GM21360 (cell line): ENCODE results near the gene MOV10L1.

ENCODE experiments used
- ATAC-seq: cut with Tn5 transposase; IDR thresholded peaks from one replicate; pipeline ENCODE4 v1.9.1; 2021; ENCODE audit warnings: mild to moderate bottlenecking, moderate library complexity; ENCODE audit not compliant: unreplicated experiment

The MOV10L1 gene

DNA sequence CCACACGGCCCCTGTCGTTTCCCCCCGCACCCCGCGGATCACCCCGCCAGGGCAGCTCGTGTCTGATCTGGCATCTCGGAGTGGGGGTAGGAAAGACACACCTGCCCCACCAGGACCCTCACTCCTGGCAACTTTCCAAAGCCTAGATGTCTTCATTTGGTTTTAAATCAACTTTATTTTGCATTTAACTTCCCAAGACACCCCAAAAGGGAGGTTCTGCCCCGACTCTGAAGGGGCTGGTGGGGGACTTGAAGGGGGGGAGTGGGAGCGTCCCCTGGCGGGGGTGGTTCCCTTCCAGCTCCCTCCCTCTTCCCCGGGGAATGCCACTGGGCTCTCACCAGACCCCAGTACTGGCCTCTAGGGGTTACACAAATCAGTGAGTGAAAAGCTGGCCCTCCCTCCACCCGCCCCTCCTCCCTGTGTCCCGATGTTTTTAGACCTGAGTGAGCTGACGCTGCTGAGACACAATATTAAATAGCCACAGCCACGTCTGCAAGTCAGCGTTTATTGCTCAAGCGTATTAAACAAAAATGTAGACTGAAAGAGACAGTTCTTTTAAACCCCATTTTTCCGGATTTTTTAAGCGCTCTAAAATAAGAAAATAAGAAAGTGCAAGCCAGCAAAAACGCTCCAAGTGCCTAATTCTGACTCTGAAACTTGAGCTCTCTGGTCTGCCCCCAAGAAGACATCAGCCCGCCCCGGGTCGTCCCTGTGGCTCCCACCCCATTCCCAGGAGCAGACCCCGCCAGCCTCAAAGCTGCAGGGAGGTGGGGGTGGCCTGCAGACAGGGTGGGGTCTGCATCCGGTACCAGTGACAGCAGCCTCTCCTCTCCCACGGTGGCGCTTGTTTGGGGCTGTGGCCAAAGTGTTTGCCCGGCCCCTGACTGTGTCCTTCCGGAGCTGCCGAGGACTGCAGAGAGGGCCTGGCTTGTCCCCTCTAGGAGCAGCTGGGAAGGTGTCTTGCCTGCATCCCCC, 30.6 kb upstream of the MOV10L1 start:
- ATAC-seq: no peak

DNA sequence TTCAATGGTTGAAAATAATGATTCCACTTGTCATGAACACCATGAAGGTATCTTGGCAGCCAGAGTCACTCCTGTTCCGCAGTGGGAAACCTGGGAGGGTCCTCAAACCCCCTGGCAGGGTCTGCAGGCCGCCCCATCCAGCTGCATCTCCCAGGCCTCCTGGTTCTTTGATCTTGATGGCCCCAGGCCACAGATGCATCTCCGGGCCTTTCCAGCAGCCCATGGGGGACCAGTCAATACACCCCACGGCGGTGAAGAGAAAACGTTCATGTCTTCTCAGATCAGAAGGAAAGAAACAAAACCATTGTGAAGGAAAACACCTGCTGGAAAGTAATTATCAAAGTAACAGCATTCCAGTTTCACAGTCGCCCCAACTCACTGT, 29.9 kb upstream of the MOV10L1 start:
- ATAC-seq: no peak

DNA sequence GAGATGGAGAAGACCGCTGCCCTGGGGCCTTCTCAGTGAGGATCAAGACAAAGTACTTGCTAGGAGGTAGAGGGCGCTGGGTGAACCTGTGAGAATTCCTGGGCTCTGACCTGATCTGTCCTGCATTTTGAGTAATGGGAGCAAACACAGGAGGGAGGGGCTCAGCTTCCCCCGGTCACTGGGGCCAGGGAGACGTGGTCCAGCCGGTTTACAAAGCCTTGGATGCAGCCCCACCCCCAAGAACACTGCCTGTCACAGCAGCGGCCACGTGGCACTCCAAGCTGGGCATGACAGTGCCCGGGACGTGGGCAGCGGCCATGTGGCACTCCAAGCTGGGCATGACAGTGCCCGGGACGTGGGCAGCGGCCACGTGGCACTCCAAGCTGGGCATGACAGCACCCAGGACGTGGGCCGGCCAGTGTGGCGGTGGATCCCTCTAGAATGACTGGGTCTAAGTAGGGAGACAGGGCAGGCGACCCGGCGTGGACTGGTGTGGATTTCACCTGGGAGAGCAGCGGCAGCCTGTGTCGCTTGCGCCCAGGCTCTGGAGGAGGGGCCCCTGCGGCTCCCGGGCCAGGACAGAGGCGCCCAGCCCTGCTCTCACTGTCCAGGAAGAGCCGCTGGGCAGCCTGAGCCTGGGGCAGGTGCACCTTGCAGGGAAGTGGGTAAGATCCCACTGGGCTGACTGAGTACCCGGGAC, 29.2 kb upstream of the MOV10L1 start:
- no peak for ATAC-seq

DNA sequence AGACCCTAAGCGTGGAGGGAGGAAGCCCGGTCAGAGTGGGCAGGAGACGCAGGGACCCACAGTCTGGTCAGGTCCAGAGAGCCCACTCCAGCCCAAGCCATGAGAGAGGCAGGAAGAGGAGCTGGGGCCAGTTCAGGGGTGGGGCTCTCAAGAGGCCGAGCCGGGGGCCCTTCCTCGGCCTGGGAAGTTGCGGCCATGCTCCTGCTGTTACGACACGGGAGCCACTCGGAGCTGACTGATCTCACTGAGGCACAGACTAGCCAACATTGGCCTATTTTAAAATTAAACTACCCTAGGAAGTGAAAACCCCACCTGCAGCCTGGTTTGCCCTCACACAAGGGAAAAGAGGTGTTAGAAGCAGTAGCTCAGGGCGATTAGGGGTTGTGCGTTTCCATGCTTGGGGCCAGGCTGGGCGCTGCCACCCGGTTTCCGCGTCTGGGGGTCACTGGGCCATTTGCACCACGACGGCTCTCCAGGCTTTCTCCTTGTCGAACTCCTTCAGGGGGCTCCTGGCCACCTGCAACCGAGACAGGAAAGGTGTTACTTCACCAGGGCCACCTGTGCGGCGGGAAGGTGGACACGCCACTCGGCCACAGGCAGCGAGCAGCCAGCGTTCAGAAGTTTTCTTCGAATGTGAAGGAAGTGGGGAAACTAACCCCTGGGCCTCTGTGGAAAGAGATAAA, 28.5 kb upstream of the MOV10L1 start:
- ATAC-seq: no peak

DNA sequence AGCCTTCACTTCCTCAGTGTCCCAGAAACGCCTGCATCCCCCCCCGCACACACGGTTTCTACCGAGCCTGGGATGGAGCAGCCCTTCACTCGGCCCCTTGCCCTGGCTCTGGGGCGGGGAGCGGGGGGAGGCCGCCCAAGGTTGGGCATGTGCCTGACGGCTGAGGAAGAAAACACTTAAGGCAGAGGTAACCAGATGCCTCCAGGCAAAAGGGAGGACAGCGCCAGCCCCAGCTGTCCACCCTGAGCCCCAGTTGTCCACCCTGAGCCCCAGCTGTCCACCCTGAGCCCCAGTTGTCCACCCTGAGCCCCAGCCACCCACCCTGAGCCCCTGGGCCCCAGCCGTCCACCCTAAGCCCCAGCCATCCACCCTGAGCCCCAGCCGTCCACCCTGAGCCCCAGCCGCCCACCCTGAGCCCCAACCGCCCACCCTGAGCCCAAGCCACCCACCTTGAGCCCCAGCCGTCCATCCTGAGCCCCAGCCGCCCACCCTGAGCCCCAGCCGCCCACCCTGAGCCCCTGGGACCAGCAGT, 27.9 kb upstream of the MOV10L1 start:
- no peak for ATAC-seq

DNA sequence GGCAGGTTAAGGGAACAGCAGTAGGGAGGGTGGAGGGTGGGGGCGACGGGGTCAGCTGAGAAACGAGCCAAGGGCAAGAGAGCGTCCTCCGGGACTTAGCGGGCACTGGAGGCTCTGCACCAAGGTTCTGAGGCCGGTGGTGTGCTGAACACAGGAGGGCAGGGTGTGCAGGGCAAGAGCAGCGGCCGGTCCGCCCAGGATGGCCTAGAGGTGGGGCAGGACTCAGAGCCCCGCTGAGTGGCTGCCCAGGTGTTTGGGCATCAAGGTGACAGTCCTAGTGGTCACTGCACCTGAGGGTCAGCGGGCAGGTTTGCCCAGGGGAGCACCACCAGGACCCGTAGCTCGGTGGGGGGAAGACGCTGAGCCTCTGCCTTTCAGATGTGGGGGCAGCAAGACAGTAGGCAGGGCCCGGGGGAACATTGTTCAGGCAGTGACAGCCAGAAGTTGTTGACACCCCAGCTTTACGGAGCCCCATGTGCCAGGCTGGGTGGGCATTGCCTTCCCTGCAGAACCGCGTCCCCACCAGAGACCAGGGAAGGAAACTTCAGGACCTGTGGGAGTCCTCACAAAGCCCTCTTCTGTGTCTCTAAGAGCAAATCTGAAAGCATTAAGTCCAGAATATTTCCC, 27.2 kb upstream of the MOV10L1 start:
- ATAC-seq: no peak

DNA sequence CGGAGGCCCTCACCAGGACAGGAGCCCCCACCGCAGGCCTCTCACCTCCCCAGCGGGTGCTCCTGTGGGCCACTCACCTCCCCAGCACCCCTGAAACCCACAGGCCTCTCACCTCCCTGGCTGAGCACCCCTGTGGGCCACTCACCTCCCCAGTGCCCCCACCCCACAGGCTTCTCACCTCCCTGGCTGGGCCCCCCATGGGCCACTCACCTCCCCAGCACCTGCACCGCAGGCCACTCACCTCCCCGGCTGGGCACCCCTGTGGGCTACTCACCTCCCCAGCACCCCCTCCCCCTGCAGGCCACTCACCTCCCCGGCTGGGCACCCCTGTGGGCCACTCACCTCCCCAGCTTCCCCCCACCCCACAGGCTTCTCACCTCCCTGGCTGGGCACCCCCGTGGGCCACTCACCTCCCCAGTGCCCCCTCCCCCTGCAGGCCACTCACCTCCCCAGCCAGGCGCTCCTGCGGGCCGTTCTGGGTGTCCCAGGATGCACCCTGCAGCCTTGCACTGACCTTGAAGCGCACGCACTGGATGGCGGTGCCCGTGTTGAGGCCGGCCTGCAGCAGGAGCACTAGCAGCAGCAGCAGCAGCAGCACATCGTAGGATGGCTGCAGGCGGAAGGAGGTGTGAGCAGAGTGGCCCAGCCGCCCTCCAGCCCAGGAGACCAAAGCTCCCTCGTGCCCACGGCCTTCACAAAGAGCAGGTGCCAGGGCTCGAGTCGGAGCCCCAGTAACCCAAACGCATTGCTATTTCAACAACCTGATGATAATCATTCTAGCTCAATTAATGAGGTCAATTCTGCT, 26.0 kb upstream of the MOV10L1 start:
- no peak for ATAC-seq

DNA sequence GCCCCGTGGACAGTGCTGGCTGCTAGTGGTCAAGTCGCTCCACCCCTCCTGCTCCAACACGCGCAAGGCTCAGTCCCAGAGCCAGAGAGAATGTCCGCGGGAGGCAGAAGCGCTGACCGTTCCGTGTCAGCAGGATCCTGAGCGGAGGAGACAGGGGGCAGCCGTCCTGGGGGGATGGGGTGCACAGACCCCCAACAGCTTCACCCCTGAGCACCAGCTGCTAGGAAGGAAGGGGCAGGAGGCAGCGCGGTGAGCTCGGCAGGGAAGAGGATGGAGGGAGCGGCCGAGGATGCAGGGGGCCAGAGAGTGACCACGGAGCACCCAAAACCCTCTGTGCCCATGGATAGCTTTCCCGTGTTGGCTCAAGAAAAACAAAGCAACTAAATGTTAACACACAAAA, 25.4 kb upstream of the MOV10L1 start:
- no peak for ATAC-seq

DNA sequence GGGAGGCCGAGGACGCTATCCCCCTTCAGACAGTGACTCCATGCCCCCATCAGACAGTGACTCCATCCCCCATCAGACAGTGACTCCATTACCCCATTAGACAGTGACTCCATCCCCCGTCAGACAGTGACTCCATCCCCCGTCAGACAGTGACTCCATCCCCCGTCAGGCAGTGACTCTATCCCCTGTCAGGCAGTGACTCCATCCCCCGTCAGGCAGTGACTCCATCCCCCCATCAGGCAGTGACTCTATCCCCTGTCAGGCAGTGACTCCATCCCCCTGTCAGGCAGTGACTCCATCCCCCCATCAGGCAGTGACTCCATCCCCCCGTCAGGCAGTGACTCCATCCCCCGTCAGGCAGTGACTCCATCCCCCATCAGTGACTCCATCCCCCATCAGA, 22.6 kb upstream of the MOV10L1 start:
- ATAC-seq: no peak

DNA sequence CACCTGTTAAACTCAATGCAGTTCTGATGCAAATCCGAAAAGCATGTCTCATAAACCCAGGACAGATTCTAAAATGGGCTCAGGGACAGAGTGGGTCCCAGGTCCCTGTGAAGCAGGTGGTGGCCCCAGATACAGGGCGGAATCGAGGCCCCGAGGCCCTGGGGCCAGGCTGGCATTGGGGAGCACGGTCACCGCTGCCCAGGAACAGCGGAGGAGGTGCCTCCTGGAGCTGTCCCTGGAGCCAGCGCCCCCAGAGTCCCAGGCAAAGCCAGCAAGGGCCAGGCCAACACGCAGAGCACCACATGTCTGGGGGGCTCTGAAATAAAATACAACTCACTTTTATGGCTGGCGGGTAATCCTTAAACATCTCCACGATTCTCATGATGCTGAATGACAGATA, 21.7 kb upstream of the MOV10L1 start:
- no peak for ATAC-seq

DNA sequence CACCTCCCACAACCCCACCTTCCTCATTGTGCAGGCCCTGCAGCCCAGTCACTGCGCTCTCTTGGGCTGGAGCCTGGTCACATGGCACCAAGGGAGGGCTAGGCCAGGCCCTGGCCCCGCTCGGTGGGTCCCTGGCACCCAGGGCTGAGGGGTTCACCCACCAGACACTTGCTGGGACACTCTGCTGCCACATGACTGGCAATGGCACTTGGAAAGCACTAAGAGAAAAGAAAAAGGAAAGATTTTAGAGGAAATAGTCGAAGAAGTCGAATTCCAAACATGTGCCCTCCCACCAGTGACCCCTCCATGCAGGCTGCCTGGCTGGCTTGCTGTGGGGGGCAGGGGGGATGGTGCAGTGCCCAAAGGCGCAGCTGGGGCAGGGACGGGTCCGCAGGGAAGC, 19.4 kb upstream of the MOV10L1 start:
- no peak for ATAC-seq

DNA sequence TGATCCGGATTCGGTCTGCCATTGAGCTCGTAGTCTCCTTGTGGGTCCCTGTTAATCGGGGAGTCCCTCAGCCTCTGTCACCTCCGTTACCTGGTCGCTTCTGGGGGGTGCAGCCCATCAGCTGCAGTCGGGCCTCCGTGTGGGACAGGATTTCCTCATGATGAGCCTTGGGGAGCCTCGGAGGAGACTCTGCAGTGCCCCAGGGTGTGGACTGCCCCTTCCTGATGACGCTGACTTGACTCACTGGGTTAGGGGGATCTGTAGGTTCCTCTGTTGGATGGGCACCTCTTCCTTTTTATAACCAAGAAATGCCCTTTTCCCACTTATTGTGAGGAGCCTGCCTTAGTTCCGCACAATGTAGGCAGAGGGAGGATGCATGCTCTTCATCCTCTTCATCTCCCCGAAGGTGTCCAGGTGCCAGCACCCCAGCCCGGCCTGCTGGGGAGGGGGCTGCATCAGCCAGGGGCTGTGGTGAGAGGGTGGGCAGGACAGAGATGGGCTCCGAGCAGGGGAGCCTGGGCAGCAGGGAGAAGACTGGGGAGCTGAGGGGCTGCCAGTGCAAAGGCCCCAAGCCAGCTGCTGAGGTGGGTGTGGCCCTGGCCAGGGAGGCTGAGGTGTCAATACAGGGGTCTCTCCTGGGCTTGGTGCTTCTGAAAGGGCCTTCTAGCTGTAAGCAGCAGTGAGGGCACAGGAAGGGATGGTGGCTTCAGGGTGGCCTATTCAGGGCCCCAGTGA, 18.2 kb upstream of the MOV10L1 start:
- no peak for ATAC-seq

DNA sequence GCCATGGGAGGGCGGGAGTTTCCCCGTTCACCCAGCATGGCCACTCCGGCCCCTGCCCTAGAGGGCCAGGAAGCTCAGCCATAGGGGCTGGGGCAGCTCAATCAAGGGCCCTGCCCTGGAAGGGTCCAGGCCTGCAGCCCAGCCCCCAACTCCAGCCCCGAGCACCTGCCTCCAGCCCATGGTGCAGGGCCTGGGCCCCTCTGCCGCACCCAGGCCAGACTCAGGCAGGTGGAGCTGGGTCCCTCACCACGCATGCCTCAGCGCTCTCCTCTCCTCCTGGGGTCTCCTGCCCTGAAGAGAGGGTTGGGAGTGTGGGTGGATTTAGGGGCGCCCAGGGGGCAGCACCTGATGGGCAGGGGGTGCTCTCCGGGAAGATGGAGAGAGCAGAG, 17.6 kb upstream of the MOV10L1 start:
- no peak for ATAC-seq

DNA sequence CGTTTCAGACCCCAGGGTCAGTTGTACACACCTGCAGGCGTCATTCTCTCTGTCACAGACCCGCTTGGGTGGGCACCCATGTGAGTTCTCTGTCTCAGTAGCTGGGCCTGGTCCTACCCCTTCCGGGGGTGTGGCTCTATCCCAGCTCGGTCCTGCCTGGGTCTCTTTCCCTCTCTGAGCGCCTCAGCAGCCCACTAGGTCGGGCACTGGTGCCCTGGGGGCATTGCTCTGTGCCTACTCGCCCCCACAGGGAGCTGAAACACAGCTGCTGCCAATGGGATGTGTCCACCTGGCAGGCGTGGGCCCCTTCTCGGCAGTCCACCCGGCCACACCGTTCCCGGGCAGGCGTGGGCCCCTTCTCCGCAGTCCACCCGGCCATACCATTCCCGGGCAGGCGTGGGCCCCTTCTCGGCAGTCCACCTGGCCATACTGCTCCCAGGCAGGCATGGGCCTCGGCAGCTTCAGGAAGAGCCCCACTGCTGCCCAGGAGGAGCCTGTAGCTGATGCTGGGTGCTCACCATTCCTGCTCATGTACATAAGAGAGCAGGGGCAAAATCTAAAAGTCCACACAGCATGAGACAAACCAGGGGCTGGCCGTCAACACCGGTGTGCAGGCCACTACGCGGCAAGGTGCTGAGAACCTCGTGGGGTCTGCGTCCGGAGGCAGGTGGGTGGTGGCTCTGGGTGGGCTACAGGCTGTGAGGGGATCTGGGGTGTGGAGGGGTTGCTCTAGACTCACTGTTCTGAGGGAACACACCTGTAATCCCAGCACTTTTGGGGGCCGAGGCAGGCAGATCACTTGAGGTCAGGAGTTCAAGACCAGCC, 16.9 kb upstream of the MOV10L1 start:
- no peak for ATAC-seq

DNA sequence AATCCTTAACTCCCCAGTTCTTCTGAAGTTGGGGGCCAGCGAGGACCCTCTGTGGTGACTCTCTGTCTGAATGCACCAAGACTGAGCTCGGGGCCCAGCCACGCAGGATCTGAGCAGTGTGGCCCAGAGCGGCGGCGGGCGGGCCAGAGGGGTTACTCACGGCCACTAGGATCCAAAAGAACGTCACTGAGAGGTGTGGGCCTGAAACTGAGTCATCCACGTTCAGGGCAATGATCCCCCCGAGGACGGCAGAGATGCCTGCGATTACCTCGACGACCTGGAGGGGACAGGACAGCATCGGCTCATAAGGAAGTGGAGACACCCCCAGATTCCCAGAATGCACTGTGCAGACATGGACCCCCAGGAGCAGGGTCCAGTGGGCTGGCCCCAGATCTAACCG, 15.8 kb upstream of the MOV10L1 start:
- no peak for ATAC-seq

DNA sequence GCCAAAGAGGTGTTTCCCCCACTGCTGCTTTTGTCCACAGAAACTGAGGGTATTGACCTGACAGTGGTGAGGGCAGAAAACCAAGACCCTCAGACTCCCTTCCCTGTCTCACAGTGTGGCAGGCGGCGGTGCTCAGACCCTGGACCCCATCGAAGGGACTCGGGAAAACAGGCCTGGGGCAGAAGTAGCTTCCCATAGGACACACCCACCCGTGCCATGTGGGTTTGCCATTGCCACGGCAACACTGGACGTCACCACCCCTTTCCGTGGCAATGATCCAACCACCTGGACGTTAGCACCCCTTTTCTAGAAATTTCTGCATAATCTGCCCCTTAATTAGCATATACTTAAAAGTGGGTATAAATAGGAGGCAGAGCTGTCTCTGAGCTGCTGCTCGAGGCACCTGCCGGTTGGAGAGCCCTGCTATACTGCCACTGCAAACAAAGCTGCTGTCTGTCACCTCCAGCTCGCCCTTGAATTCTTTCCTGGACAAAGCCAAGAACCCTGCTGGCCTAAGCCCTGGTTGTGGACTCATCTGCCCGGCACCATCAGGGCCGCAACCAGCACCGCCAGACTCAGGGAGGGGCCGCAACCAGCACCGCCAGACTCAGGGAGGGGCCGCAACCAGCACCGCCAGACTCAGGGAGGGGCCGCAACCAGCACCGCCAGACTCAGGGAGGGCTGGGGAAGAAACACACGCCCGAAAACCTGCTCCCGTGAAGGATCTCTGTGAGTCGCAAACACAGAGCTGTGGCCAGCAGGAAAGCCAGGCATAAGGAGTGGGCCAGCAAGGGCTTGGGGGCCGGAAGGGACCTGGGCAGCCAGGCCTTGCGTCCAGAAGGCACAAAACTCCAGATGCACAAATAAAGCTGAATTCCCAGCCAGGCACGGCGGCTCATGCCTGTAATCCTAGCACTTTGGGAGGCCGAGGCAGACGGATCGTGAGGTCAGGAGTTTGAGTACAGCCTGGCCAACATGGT, 15.0 kb upstream of the MOV10L1 start:
- no peak for ATAC-seq
